Naive thymus-derived CD4-positive, alpha-beta T cell (primary cell): ENCODE data around the gene CCDC154. TPM values are rescaled to one million over a fixed set of nuclear protein-coding genes. Genes with fewer than 3 reads are reported as not detected.

Experiments
- ATAC-seq: fragments of 150-1000 bp; cut with Tn5 transposase; 2 replicates; pipeline ENCODE4 v1.10.0; 2021; ENCODE audit warnings: mild to moderate bottlenecking, moderate library complexity
- CTCF ChIA-PET: fragments of 350-600 bp; sonication (Branson Sonifier 250); formaldehyde crosslinking; loops from one replicate; lab custom pipeline; 2021; ENCODE audit warnings: antibody characterized with exemption; lab: Charles Lee
- POLR2A ChIA-PET: fragments of 350-600 bp; sonication (Branson Sonifier 250); formaldehyde crosslinking; loops from one replicate; lab custom pipeline; 2021; ENCODE audit warnings: antibody characterized with exemption, inconsistent platforms; lab: Charles Lee
- DNase-seq, 9 donors: peaks; one replicate each; pipeline versions ENCODE4 v3.0.0 to v3.0.0-alpha.2; 2020 to 2022; ENCODE audit warnings: mixed read lengths in 1 of 9
- H3K27ac ChIP-seq: one replicate; pipeline ENCODE4 v1.7.0; 2013; ENCODE audit warnings: mild to moderate bottlenecking, low read depth, low read length, moderate library complexity
- H3K27me3 ChIP-seq, 2 donors: one replicate each; pipeline ENCODE4 v1.7.0; 2013; ENCODE audit warnings: low read length in 2 of 2, mild to moderate bottlenecking in 2 of 2, moderate library complexity in 2 of 2; ENCODE audit not compliant: control insufficient read depth in 2 of 2, insufficient read depth in 2 of 2
- H3K36me3 ChIP-seq, 3 experiments: 1 replicate in 2 of 3; 2 replicates in 1 of 3; pipeline ENCODE4 v1.7.0; 2013; ENCODE audit warnings: low read length in 3 of 3, mild to moderate bottlenecking in 3 of 3, moderate library complexity in 1 of 3; ENCODE audit not compliant: insufficient read depth in 3 of 3, control insufficient read depth in 2 of 3
- H3K4me1 ChIP-seq, 2 donors: one replicate each; pipeline ENCODE4 v1.7.0; 2013; ENCODE audit warnings: low read length in 2 of 2, mild to moderate bottlenecking in 2 of 2, moderate library complexity in 1 of 2; ENCODE audit not compliant: control insufficient read depth in 2 of 2, insufficient read depth in 2 of 2
- H3K4me3 ChIP-seq: 2 replicates; pipeline ENCODE4 v1.7.0; 2013; ENCODE audit warnings: mild to moderate bottlenecking, low read length
- H3K9me3 ChIP-seq, 3 experiments: 1 replicate in 2 of 3; 2 replicates in 1 of 3; pipeline ENCODE4 v1.7.0; 2013; ENCODE audit warnings: low read length in 3 of 3; ENCODE audit not compliant: control insufficient read depth in 2 of 3
- H3K27ac Mint-ChIP-seq, 9 donors: one replicate each; pipeline ENCODE4 v1.8.0; 2020 to 2022; ENCODE audit warnings: mixed read lengths in 9 of 9, mild to moderate bottlenecking in 8 of 9, moderate library complexity in 5 of 9, inconsistent platforms in 2 of 9
- H3K27me3 Mint-ChIP-seq, 5 donors: one replicate each; pipeline ENCODE4 v1.8.0; 2021 to 2022; ENCODE audit warnings: mixed read lengths in 5 of 5, mild to moderate bottlenecking in 1 of 5
- H3K36me3 Mint-ChIP-seq, 5 donors: one replicate each; pipeline ENCODE4 v1.8.0; 2020 to 2022; ENCODE audit warnings: mixed read lengths in 5 of 5, mild to moderate bottlenecking in 3 of 5, inconsistent platforms in 1 of 5
- H3K4me1 Mint-ChIP-seq, 7 donors: one replicate each; pipeline ENCODE4 v1.8.0; 2020 to 2022; ENCODE audit warnings: mixed read lengths in 7 of 7, mild to moderate bottlenecking in 3 of 7, inconsistent platforms in 1 of 7
- H3K4me3 Mint-ChIP-seq, 10 donors: one replicate each; pipeline ENCODE4 v1.8.0; 2020 to 2022; ENCODE audit warnings: mild to moderate bottlenecking in 10 of 10, mixed read lengths in 10 of 10, moderate library complexity in 6 of 10, inconsistent platforms in 2 of 10
- H3K9me3 Mint-ChIP-seq, 11 donors: one replicate each; pipeline ENCODE4 v1.8.0; 2020 to 2022; ENCODE audit warnings: mixed read lengths in 11 of 11, mild to moderate bottlenecking in 4 of 11, inconsistent platforms in 1 of 11, moderate library complexity in 1 of 11
- intact Hi-C, 2 donors: fragments of 100-400 bp; cut with micrococcal nuclease; formaldehyde crosslinking; loops; one replicate each; pipeline ENCODE4 v1.15.1; 2023
- polyA plus RNA-seq, 2 donors: library from polyadenylated mRNA; unstranded; fragments of 300-500 nt; fragmentation: Illumina TruSeq; gene quantifications; one replicate each; pipeline ENCODE4 v1.2.3, GENCODE V29; 2021
- total RNA-seq, 6 experiments: library from RNA in 5 of 6; stranded (reverse) in 5 of 6; gene quantifications; 1 replicate in 5 of 6; 2 replicates in 1 of 6; pipeline ENCODE4 v1.2.3 and lab custom pipeline; 2021 to 2026

The CCDC154 gene
- total and polyA plus RNA-seq, 7 experiments from 2014 or later: 3.6 to 19.1 (median 8.9) TPM; not detected in 2

DNA sequence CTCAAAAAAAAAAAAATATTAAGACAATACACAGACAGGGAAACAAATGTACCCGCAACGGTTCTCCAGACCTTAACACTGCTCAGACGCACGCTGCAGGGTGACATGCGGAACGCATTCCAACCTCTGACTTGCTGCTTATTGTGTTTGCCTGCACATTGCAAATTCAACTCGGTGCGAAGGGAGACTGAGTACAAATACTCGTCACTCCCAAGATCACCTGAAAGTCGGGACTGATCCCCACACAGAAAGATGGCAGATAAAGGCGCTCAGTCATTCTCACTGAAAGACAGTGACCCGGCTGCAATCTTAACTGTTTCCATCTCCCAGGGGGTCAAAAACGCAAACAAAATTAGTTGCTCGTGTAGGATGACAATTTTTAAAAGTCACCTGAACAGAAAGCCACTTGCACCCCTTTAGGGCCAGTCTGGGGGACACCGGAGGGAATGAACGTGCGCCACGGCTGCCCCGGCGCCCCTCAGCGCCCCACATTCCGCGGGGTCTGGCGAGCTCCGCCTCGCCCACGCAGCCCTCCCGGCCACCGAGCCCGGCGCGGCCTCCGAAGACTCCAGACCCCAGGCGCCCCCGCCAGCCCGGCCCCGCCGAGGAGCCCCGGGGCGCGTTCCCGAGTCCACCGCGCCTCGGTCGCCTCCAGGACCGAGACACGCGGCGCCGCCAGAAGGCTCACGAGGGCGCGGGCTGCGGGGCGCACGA lies 29.9 kb upstream of the CCDC154 start:
- peaks cover 13 to 20% of the 10 kb centered on the region in 2 donors for H3K4me1 ChIP-seq
- ATAC-seq (no peak), DNase-seq (peak in 1 of 9 donors; percentile 32)
- no peaks in the 10 kb centered on the region for H3K36me3 Mint-ChIP-seq
- H3K36me3 ChIP-seq: no peaks in the 10 kb centered on the region
- H3K4me3 ChIP-seq: peak overlapping the region; percentile 67
- H3K27ac Mint-ChIP-seq: peak overlapping the region in 6 of 9 donors; percentile 21 to 74 (median 54)
- H3K27ac ChIP-seq: peak overlapping the region; percentile 100
- H3K27me3 Mint-ChIP-seq: no peaks in the 10 kb centered on the region
- ChIA-PET POLR2A (no interaction called here), CTCF (no interaction called here)
- intact Hi-C loops: loop anchor here (2.0 to 10.0 kb wide), 4 partner anchors 53 to 299 kb away; partner anchors contain the start of genes CRAMP1 (in 1 of the 2), EME2 (in 1 of the 2), IFT140 (in 1 of the 2) and MRPS34 (in 1 of the 2)
- peaks cover 20 to 57% (median 46%) of the 10 kb centered on the region in 7 donors for H3K4me1 Mint-ChIP-seq
- no peaks in the 10 kb centered on the region for H3K9me3 Mint-ChIP-seq
- H3K4me3 Mint-ChIP-seq: peak overlapping the region; percentile 70 to 86 (median 82)
- H3K9me3 ChIP-seq: no peaks in the 10 kb centered on the region
- no peaks in the 10 kb centered on the region for H3K27me3 ChIP-seq

GRCh38 chr16:1472974-1473373 lies 28.6 kb upstream of the CCDC154 start:
- Histone ChIP-seq H3K27me3 (no peaks in the 10 kb centered on the region), H3K4me3 (no peak overlapping the region), H3K9me3 (no peaks in the 10 kb centered on the region), H3K27ac (no peak overlapping the region), H3K36me3 (no peaks in the 10 kb centered on the region), H3K4me1 (peaks cover 13 to 20% of the 10 kb centered on the region in 2 donors)
- Mint-ChIP-seq H3K4me3 (peak overlapping the region; percentile 58 to 81 (median 69)), H3K27ac (peak overlapping the region in 7 of 9 donors; percentile 6 to 87 (median 59)), H3K36me3 (no peaks in the 10 kb centered on the region), H3K4me1 (peaks cover 20 to 60% (median 46%) of the 10 kb centered on the region in 7 donors), H3K27me3 (no peaks in the 10 kb centered on the region), H3K9me3 (no peaks in the 10 kb centered on the region)
- DNase-seq (no peak), ATAC-seq (no peak)
- intact Hi-C loops: loop anchor here in 1 of 2 donors (10.0 kb wide), 1 partner anchor 62 kb away; the partner anchor contains the start of gene TMEM204
- ChIA-PET CTCF (interaction anchor here (0.6 kb wide), 1 partner anchor 101 kb away, joined by 4 read pairs; no protein-coding TSS in a partner anchor), POLR2A (no interaction called here)

DNA sequence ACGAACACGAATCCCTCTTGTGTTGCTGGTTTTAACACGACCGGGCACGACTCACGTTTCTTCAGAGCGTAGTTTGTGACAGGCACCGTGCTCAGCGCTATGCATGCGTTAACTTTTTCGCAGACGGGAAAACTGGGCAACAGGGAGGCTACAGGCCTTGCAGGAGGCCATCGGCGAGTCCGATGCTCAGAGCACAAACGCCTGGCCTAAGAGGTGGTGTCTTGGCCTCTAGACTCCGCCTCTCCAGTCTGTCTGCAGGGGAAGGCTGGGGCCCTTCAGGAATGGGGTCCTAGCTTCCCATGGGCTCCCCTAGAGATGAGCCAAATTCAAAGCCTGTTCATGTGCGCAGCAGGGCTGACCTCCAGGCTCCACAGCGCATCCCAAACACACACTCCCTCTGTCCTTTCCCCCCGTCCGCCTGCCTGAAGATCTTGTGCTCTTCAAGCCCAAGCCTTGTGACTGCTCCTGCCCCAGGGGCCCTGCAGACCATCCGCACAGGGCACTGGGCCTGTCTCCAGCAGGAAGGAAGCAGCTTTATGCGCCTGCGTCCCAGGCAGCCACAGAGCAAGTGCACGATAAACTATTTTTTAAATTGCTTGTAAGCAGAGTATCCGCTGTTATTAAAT lies 27.3 kb upstream of the CCDC154 start:
- no peak for ATAC-seq
- no peaks in the 10 kb centered on the region for H3K9me3 ChIP-seq
- H3K4me1 ChIP-seq: peaks cover 13 to 20% of the 10 kb centered on the region in 2 donors
- H3K27ac ChIP-seq: no peak overlapping the region
- CTCF ChIA-PET: no interaction called here
- Mint-ChIP-seq H3K4me1 (peaks cover 20 to 57% (median 48%) of the 10 kb centered on the region in 7 donors), H3K36me3 (no peaks in the 10 kb centered on the region), H3K9me3 (no peaks in the 10 kb centered on the region), H3K27me3 (no peaks in the 10 kb centered on the region), H3K27ac (peak overlapping the region in 1 of 9 donors; percentile 51), H3K4me3 (peak overlapping the region in 4 of 10 donors; percentile 34 to 79 (median 54))
- no peaks in the 10 kb centered on the region for H3K27me3 ChIP-seq
- H3K4me3 ChIP-seq: no peak overlapping the region
- no peak for DNase-seq
- H3K36me3 ChIP-seq: no peaks in the 10 kb centered on the region
- intact Hi-C loops: loop anchor here in 1 of 2 donors (10.0 kb wide), 1 partner anchor 63 kb away; the partner anchor contains the start of gene TMEM204
- POLR2A ChIA-PET: no interaction called here

DNA sequence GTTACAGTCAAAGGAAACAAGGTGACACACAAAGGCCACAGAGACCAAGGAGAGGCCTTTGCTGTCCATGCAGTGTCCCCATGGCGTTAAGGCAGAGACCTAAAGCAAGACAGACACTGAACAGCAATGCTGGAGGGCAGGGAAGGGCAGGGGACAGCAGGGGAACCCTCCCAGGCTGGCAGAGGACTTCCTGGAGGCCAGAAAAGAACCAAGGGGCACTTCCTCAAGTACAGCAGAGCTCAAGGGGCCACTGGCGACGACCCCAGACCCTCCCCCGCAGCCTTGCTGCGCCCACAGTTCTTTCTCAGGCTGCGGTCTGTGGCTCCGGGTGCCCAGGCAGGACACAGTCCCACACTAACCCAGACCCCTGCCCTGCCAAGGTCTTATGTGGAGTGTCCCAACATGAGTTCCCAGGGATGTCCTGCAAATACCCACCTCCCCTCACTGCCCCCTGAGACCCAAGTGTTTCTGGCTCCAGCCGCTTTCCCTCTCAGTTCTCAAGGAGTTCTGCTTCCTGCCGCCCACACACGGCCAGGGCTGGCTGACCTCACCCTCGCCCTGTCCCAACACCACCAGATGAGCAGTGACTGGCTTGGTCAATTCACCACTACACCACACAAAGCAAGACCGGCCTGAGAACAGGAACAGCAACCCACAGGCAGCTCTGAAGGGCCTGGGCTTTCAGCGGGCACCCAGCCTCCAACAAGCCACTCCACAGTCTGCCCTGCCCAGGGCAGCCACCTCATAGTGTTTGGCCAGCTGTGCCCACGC lies 26.3 kb upstream of the CCDC154 start:
- Mint-ChIP-seq H3K4me3 (peak overlapping the region in 3 of 10 donors; percentile 43 to 64 (median 51)), H3K27ac (peak overlapping the region in 2 of 9 donors; percentile 25 to 51)
- no peak for DNase-seq

GRCh38 chr16:1469693-1470201 lies 25.4 kb upstream of the CCDC154 start:
- POLR2A ChIA-PET: interaction anchor here (1.3 kb wide), 1 partner anchor 49 kb away, joined by 3 read pairs; no protein-coding TSS in a partner anchor
- no peak for DNase-seq
- H3K27me3 Mint-ChIP-seq: no peaks in the 10 kb centered on the region
- Histone ChIP-seq H3K27me3 (no peaks in the 10 kb centered on the region), H3K9me3 (no peaks in the 10 kb centered on the region), H3K27ac (no peak overlapping the region), H3K4me1 (peaks cover 8 to 14% of the 10 kb centered on the region in 2 donors), H3K36me3 (peaks cover 0 to 6% (median 4%) of the 10 kb centered on the region in 3 experiments), H3K4me3 (no peak overlapping the region)
- no peaks in the 10 kb centered on the region for H3K36me3 Mint-ChIP-seq
- ATAC-seq: peak; percentile 54
- CTCF ChIA-PET: no interaction called here
- no peaks in the 10 kb centered on the region for H3K9me3 Mint-ChIP-seq
- peaks cover 14 to 49% (median 41%) of the 10 kb centered on the region in 7 donors for H3K4me1 Mint-ChIP-seq
- intact Hi-C loops: loop anchor here in 1 of 2 donors (10.0 kb wide), 1 partner anchor 65 kb away; the partner anchor contains the start of gene TMEM204
- peak overlapping the region in 1 of 9 donors; percentile 42 for H3K27ac Mint-ChIP-seq
- peak overlapping the region in 4 of 10 donors; percentile 35 to 64 (median 48) for H3K4me3 Mint-ChIP-seq

More for the DNA sequence above, 26.3 kb upstream of the CCDC154 start:
- H3K9me3 Mint-ChIP-seq: no peaks in the 10 kb centered on the region
- ChIA-PET POLR2A (interaction anchor here (1.3 kb wide), 1 partner anchor 50 kb away, joined by 3 read pairs; no protein-coding TSS in a partner anchor), CTCF (no interaction called here)
- H3K9me3 ChIP-seq: no peaks in the 10 kb centered on the region
- H3K36me3 Mint-ChIP-seq: no peaks in the 10 kb centered on the region
- intact Hi-C loops: loop anchor here in 1 of 2 donors (10.0 kb wide), 1 partner anchor 64 kb away; the partner anchor contains the start of gene TMEM204
- no peak overlapping the region for H3K4me3 ChIP-seq
- H3K27ac ChIP-seq: no peak overlapping the region
- H3K36me3 ChIP-seq: no peaks in the 10 kb centered on the region
- H3K4me1 Mint-ChIP-seq: peaks cover 17 to 53% (median 45%) of the 10 kb centered on the region in 7 donors
- H3K4me1 ChIP-seq: peaks cover 12 to 18% of the 10 kb centered on the region in 2 donors
- peak; percentile 50 for ATAC-seq
- H3K27me3 Mint-ChIP-seq: no peaks in the 10 kb centered on the region
- no peaks in the 10 kb centered on the region for H3K27me3 ChIP-seq
